ENCODE results near the gene GRIA1.

DNA sequence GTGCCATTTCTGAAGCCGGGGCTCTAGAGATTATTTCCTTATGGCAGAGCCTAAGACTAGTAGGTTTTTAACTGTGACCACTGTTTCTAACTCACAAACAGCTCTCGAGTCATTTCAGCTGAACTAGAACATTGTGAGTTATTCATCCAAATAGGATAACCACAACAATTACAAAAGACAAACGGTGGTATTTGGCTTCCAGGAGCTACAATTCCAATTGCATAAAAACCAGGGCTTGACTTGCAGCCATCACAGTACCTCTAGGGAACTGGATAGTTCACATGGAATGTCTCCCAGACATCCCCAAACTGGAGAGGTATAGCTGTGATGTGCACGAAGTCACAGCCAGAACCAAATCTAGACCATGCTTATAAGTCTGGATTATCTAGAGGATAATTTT lies 323.4 kb downstream of the GRIA1 start:
- TF ChIP-seq, protein P1, sequence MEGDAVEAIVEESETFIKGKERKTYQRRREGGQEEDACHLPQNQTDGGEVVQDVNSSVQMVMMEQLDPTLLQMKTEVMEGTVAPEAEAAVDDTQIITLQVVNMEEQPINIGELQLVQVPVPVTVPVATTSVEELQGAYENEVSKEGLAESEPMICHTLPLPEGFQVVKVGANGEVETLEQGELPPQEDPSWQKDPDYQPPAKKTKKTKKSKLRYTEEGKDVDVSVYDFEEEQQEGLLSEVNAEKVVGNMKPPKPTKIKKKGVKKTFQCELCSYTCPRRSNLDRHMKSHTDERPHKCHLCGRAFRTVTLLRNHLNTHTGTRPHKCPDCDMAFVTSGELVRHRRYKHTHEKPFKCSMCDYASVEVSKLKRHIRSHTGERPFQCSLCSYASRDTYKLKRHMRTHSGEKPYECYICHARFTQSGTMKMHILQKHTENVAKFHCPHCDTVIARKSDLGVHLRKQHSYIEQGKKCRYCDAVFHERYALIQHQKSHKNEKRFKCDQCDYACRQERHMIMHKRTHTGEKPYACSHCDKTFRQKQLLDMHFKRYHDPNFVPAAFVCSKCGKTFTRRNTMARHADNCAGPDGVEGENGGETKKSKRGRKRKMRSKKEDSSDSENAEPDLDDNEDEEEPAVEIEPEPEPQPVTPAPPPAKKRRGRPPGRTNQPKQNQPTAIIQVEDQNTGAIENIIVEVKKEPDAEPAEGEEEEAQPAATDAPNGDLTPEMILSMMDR (conservative IDR thresholded peaks at IDR 0.05; ENCODE audit: low read length): no peak
- TF ChIP-seq EZH2phosphoT487 (IDR thresholded peaks at IDR 0.05; ENCODE audit: borderline replicate concordance): no peak

Data from Loucy (cell line).